HepG2 (cell line): ENCODE results near the gene ZNF234. TPM values are rescaled to one million over a fixed set of nuclear protein-coding genes. Genes with fewer than 3 reads are reported as not detected.

ENCODE experiments used
- ARHGAP35 ChIP-seq: sonication (generic); formaldehyde crosslinking; IDR thresholded peaks from 2 replicates; pipeline ENCODE4 v1.9.0; 2022; ENCODE audit warnings: mild to moderate bottlenecking, inconsistent platforms, moderate library complexity, missing genetic modification reagents, borderline replicate concordance
- ATF1 ChIP-seq: IDR thresholded peaks from 2 replicates; pipeline ENCODE4 v1.6.1; 2016; ENCODE audit warnings: mild to moderate bottlenecking, control low read depth
- BCL3 ChIP-seq: sonication (generic); formaldehyde crosslinking; IDR thresholded peaks from 2 replicates; pipeline ENCODE4 v1.5.1; 2020; ENCODE audit warnings: mild to moderate bottlenecking, missing genetic modification reagents, moderate library complexity
- CSRNP2 ChIP-seq: sonication (generic); formaldehyde crosslinking; conservative IDR thresholded peaks from 2 replicates; pipeline ENCODE4 v1.8.0; 2022; ENCODE audit warnings: low read depth, missing genetic modification reagents
- GPN1 ChIP-seq: sonication (generic); formaldehyde crosslinking; IDR thresholded peaks from 2 replicates; pipeline ENCODE4 v1.5.1; 2020; ENCODE audit warnings: missing genetic modification reagents, borderline replicate concordance
- HOXA3 ChIP-seq: sonication (generic); formaldehyde crosslinking; IDR thresholded peaks from 2 replicates; pipeline ENCODE4 v1.5.0; 2020; ENCODE audit warnings: missing genetic modification reagents
- MIER3 ChIP-seq: IDR thresholded peaks from 2 replicates; pipeline ENCODE4 v1.6.1; 2016; ENCODE audit warnings: missing compliant biosample characterization, borderline replicate concordance
- MLXIP ChIP-seq: sonication (generic); formaldehyde crosslinking; IDR thresholded peaks from 2 replicates; pipeline ENCODE4 v1.9.0; 2021; ENCODE audit warnings: missing genetic modification reagents, borderline replicate concordance
- NFYB ChIP-seq: sonication (generic); formaldehyde crosslinking; IDR thresholded peaks from 2 replicates; pipeline ENCODE4 v1.4.0; 2020; ENCODE audit warnings: missing genetic modification reagents
- PAF1 ChIP-seq: IDR thresholded peaks from 2 replicates; pipeline ENCODE4 v1.6.1; 2016; ENCODE audit warnings: missing genetic modification reagents, missing compliant biosample characterization
- PLSCR1 ChIP-seq: sonication (generic); formaldehyde crosslinking; IDR thresholded peaks from 2 replicates; pipeline ENCODE4 v1.5.0; 2020; ENCODE audit warnings: missing genetic modification reagents, mild to moderate bottlenecking, borderline replicate concordance
- PRMT3 ChIP-seq: sonication (generic); formaldehyde crosslinking; IDR thresholded peaks from 2 replicates; pipeline ENCODE4 v1.8.1; 2022; ENCODE audit warnings: low read depth, mild to moderate bottlenecking, moderate library complexity, missing genetic modification reagents, borderline replicate concordance
- SMC3 ChIP-seq: IDR thresholded peaks from 2 replicates; pipeline ENCODE4 v1.6.1; 2011; ENCODE audit warnings: low read length, improper control_type of control experiment
- SP140L ChIP-seq: sonication (generic); formaldehyde crosslinking; IDR thresholded peaks from 2 replicates; pipeline ENCODE4 v1.4.0; 2020; ENCODE audit warnings: missing genetic modification reagents, borderline replicate concordance
- SRY ChIP-seq: sonication (generic); formaldehyde crosslinking; IDR thresholded peaks from 2 replicates; pipeline ENCODE4 v1.8.0; 2022; ENCODE audit warnings: mild to moderate bottlenecking, missing genetic modification reagents
- ZFP82 ChIP-seq: sonication (generic); formaldehyde crosslinking; IDR thresholded peaks from 2 replicates; pipeline ENCODE4 v1.5.1; 2020; ENCODE audit warnings: mild to moderate bottlenecking, missing genetic modification reagents, borderline replicate concordance
- ZNF207 ChIP-seq: fragments of 450-650 bp; IDR thresholded peaks from 2 replicates; pipeline ENCODE4 v1.6.1; 2016; ENCODE audit warnings: antibody characterized with exemption, borderline replicate concordance
- ZNF350 ChIP-seq: sonication (generic); formaldehyde crosslinking; IDR thresholded peaks from 2 replicates; pipeline ENCODE4 v1.4.0; 2020; ENCODE audit warnings: mild to moderate bottlenecking, low read depth, missing genetic modification reagents, borderline replicate concordance
- ZNF619 ChIP-seq: sonication (generic); formaldehyde crosslinking; IDR thresholded peaks from 2 replicates; pipeline ENCODE4 v1.4.0; 2020; ENCODE audit warnings: mild to moderate bottlenecking, missing genetic modification reagents
- ZNF672 ChIP-seq: sonication (generic); formaldehyde crosslinking; IDR thresholded peaks from 2 replicates; pipeline ENCODE4 v1.8.1; 2022; ENCODE audit warnings: missing genetic modification reagents
- ZNF788 ChIP-seq: sonication (generic); formaldehyde crosslinking; IDR thresholded peaks from 2 replicates; pipeline ENCODE4 v1.5.0; 2020; ENCODE audit warnings: mild to moderate bottlenecking, missing genetic modification reagents, borderline replicate concordance
- ZNF878 ChIP-seq: sonication (generic); formaldehyde crosslinking; IDR thresholded peaks from 2 replicates; pipeline ENCODE4 v1.8.1; 2023; ENCODE audit warnings: mild to moderate bottlenecking, missing genetic modification reagents, moderate library complexity
- ZSCAN20 ChIP-seq: sonication (generic); formaldehyde crosslinking; IDR thresholded peaks from 2 replicates; pipeline ENCODE4 v1.4.0; 2020; ENCODE audit warnings: missing genetic modification reagents, mild to moderate bottlenecking, borderline replicate concordance
- polyA plus RNA-seq, 8 experiments: library from polyadenylated mRNA; depleted of rRNA in 3 of 8; stranded (reverse) in 7 of 8; unstranded in 1 of 8; fragments of >200 nt; fragmentation: Illumina TruSeq in 4 of 8; extraction: Trizol in 4 of 8; gene quantifications; 2 replicates each; pipeline versions ENCODE4 v1.2.1 to v1.2.3, GENCODE V29; 2011 to 2016; ENCODE audit warnings: low read depth in 4 of 8, missing spikeins in 1 of 8, mixed read lengths in 1 of 8; ENCODE audit not compliant: insufficient read depth in 1 of 8
- total RNA-seq, 5 experiments: library from RNA; depleted of rRNA; stranded (reverse); fragments of >200 nt; fragmentation: Illumina TruSeq; extraction: Trizol; gene quantifications; 2 replicates each; pipeline ENCODE4 v1.2.3, GENCODE V29; 2016; ENCODE audit warnings: low read depth in 1 of 5

ZNF234 gene
- total and polyA plus RNA-seq, 2 of the 13 experiments (the other 11 are each of a cell fraction or from before 2014, with no cell fraction given): 3.5 to 11.2 TPM

DNA sequence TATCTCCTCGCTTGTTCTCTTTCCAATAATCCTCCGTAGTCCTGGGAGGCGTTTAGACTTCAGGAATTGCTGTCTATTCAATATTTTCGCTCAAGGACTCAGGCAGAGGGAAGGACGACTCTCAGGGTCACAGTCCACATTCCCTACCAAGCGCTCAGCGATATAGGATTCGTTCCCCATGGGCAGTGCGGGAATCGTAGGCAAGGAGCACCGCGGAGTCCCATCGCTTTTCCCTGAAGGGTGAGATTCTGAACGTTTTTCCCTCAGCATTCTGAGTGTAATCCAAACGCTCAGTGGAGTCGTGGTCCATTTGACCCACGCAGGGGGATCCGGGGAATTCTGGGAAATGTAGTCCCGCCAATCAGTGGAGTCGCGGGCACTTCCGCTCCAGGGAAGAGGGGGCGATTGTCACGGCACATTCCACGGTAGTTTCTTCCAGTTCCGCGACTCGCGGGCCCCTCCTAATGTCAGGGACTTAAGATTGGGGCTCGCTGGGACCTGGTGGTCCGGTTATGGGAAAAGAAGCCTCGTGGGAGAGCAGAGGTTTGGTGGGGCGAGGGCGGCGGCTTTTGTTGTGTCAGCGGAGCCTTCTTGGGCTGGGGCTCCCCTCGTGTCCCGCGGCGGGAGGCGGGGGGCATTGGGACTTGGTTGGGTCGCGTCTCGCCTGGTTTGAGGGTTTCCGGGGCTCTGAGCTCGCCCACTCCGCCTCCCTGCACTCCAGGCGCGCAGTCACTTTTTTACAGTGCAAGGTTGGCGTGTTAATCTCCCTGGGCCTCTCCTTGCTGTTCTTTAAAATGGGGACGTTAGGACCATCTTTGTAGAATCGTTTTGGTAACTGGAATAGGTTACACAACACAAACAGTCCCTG lies at the start of gene ZNF234 (continued):
- TF ChIP-seq ARHGAP35 (CRISPR knock-in tag): no peak
- TF ChIP-seq MIER3 (CRISPR knock-in tag): no peak
- peak; percentile 61; the same call in 1 of the 2 replicates for TF ChIP-seq ZSCAN20 (CRISPR knock-in tag)
- TF ChIP-seq ZNF619 (CRISPR knock-in tag): no peak
- no peak for TF ChIP-seq PRMT3 (CRISPR knock-in tag)
- TF ChIP-seq PLSCR1 (CRISPR knock-in tag): no peak
- TF ChIP-seq HOXA3 (CRISPR knock-in tag): peak; percentile 65
- TF ChIP-seq ZNF788 (CRISPR knock-in tag): peak; percentile 52; the same call in 1 of the 2 replicates
- TF ChIP-seq NFYB (CRISPR knock-in tag): peak; percentile 44
- no peak for TF ChIP-seq SRY
- 0 out of 2 replicates have a peak, but pooled peaks have one; percentile 28 for TF ChIP-seq GPN1
- TF ChIP-seq SP140L (CRISPR knock-in tag): no peak
- TF ChIP-seq ZFP82 (CRISPR knock-in tag): no peak
- no peak for TF ChIP-seq ZNF207
- no peak for TF ChIP-seq ZNF672 (CRISPR knock-in tag)
- no peak for TF ChIP-seq MLXIP (CRISPR knock-in tag)
- TF ChIP-seq BCL3 (CRISPR knock-in tag): 0 out of 2 replicates have a peak, but pooled peaks have one; percentile 45
- peak; percentile 69; the same call in 1 of the 2 replicates for TF ChIP-seq ZNF350
- no peak for TF ChIP-seq SMC3
- no peak for TF ChIP-seq PAF1 (CRISPR knock-in tag)
- TF ChIP-seq CSRNP2 (CRISPR knock-in tag): no peak
- TF ChIP-seq ATF1 (CRISPR knock-in tag): peak; percentile 65
- no peak for TF ChIP-seq ZNF878 (CRISPR knock-in tag)
